NCI-H187 treated with DMSO at 0.1 percent for 48 hours (cell line): ENCODE measurements around the gene KCNAB3.
"Not testable (repeated sequence)": the region's sequence is repeated elsewhere in the genome, so short reads cannot be mapped to it uniquely, and the experiment has no call there.

Source experiments
- DNase-seq: peaks from one replicate; lab custom pipeline; 2025; lab: John Stamatoyannopoulos, UW

KCNAB3 gene

GRCh38 chr17:7929158-7930023, at the start of gene KCNAB3:
Gene KCNAB3 (minus strand): TSS chr17:7929856. CDS start chr17:7929435, 421 bp downstream.
- DNase-seq: no peak

GRCh38 chr17:7977805-7978204, 48.1 kb upstream of the KCNAB3 start:
- no peak for DNase-seq

GRCh38 chr17:7977039-7977438, 47.4 kb upstream of the KCNAB3 start:
- DNase-seq: no peak

- DNase-seq: no peak
These were observed 45.0 kb upstream of the KCNAB3 start for GRCh38 chr17:7974638-7975131.

GRCh38 chr17:7972131-7972785, 42.6 kb upstream of the KCNAB3 start:
- DNase-seq: no peak

- DNase-seq: no peak
These were observed 42.0 kb upstream of the KCNAB3 start for GRCh38 chr17:7971651-7972050.

GRCh38 chr17:7969433-7969832, 39.8 kb upstream of the KCNAB3 start:
- DNase-seq: no peak

- no peak for DNase-seq
These were observed 38.1 kb upstream of the KCNAB3 start for GRCh38 chr17:7967751-7968150.

GRCh38 chr17:7961421-7961820, 31.8 kb upstream of the KCNAB3 start:
- no peak for DNase-seq

GRCh38 chr17:7959503-7960253, 30.0 kb upstream of the KCNAB3 start:
- DNase-seq: no peak

- no peak for DNase-seq
These were observed 26.7 kb upstream of the KCNAB3 start for GRCh38 chr17:7956228-7956965.

- DNase-seq: no peak
These were observed 26.0 kb upstream of the KCNAB3 start for GRCh38 chr17:7955414-7956227.

GRCh38 chr17:7953266-7953665, 23.6 kb upstream of the KCNAB3 start:
- not testable (repeated sequence) for DNase-seq

- DNase-seq: no peak
These were observed 21.6 kb upstream of the KCNAB3 start for GRCh38 chr17:7951143-7951792.

- no peak for DNase-seq
These were observed 20.9 kb upstream of the KCNAB3 start for GRCh38 chr17:7950578-7950977.

GRCh38 chr17:7947651-7948050, 18.0 kb upstream of the KCNAB3 start:
- DNase-seq: no peak

GRCh38 chr17:7946441-7946840, 16.8 kb upstream of the KCNAB3 start:
- DNase-seq: no peak

- DNase-seq: no peak
These were observed 16.0 kb upstream of the KCNAB3 start for GRCh38 chr17:7945651-7946050.

- DNase-seq: no peak
These were observed 14.7 kb upstream of the KCNAB3 start for GRCh38 chr17:7944326-7944725.

GRCh38 chr17:7943291-7943690, 13.6 kb upstream of the KCNAB3 start:
- DNase-seq: no peak
